ENCODE measurements around the gene DNMBP.
"Not testable (repeated sequence)": the region's sequence is repeated elsewhere in the genome, so short reads cannot be mapped to it uniquely, and the experiment has no call there.

The DNMBP gene

GRCh38 chr10:99993701-99994689, 15.8 kb downstream of the DNMBP start:
- H3K27me3 ChIP-seq (replicated peaks), result no peaks in the 10 kb centered on the region
- TF ChIP-seq, protein P1, sequence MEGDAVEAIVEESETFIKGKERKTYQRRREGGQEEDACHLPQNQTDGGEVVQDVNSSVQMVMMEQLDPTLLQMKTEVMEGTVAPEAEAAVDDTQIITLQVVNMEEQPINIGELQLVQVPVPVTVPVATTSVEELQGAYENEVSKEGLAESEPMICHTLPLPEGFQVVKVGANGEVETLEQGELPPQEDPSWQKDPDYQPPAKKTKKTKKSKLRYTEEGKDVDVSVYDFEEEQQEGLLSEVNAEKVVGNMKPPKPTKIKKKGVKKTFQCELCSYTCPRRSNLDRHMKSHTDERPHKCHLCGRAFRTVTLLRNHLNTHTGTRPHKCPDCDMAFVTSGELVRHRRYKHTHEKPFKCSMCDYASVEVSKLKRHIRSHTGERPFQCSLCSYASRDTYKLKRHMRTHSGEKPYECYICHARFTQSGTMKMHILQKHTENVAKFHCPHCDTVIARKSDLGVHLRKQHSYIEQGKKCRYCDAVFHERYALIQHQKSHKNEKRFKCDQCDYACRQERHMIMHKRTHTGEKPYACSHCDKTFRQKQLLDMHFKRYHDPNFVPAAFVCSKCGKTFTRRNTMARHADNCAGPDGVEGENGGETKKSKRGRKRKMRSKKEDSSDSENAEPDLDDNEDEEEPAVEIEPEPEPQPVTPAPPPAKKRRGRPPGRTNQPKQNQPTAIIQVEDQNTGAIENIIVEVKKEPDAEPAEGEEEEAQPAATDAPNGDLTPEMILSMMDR (IDR thresholded peaks at IDR 0.05; ENCODE audit: low read depth, low read length, missing control alignments), result no peak
- DNase-seq, result peak; percentile 94
- peaks cover 4% of the 10 kb centered on the region for H3K36me3 ChIP-seq (replicated peaks)
- H3K4me3 ChIP-seq (ENCODE audit: low read depth, low read length), result no peak overlapping the region
- H3K27ac ChIP-seq, result peak overlapping the region; percentile 63
- in situ Hi-C loops (cut with HindIII; ENCODE audit: low pct_ligation_motif_present, low sequenced_read_pairs), result no loop called here

DNA sequence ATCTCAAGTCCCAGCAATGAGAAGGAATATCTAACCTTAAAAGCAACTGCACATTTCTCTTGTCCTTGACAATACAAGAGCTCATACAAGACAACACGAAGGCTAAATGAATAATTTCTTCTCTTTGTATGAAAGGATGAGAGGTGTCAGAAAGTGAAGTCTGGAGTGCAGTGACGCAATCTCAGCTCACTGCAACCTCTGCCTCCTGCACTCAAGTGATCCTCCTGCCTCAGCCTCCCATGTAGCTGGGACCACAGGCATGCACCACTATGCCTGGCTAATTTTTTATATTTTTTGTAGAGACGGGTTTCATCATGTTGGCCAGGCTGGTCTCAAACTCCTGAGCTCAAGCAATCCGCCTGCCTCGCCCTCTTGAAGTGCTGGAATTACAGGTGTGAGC, 24.1 kb downstream of the DNMBP start:
- in situ Hi-C loops (cut with HindIII; ENCODE audit: low pct_ligation_motif_present, low sequenced_read_pairs); H3K36me3 ChIP-seq (replicated peaks); DNase-seq; H3K4me3 ChIP-seq (ENCODE audit: low read depth, low read length); H3K27me3 ChIP-seq (replicated peaks); H3K27ac ChIP-seq: not testable (repeated sequence)

DNA sequence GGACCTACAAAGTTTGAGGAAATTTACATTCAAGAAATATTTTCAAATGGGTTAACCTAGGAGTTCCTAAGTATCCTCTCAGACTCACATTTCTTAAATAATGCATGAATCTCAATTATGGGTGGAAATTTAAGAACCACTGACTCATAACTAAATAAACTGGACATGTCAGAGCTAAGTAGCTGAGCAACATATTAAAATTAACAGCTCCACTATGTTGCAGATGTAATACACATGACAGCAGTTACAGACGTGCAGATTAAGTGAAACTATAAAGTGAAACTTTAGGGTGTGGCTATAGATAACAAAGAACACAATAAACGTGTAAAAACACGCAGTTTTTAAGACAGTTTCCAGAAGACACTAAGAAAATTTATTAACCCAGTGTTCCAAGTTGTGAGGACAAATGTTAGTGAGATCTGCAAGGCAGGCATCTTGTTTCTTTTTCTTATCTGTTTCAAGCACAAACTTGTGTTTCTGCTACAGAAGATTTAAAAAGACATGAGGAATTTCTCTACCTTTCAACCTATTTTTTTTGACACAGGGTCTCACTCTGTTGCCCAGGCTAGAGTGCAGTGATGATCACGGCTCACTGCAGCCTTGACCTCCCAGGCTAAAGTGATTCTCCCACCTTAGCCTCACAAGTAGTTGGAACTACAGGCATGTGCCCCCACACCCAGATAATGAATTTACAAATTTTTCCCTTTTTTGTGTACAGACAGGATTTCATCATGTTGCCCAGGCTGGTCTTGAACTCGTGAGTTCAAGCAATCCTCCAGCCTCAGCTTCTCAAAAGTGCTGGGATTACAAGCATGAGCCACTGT, 25.3 kb downstream of the DNMBP start:
- TF ChIP-seq, protein P1 (IDR thresholded peaks at IDR 0.05; ENCODE audit: low read depth, low read length, missing control alignments), result no peak
- no peaks in the 10 kb centered on the region for H3K36me3 ChIP-seq (replicated peaks)
- no peaks in the 10 kb centered on the region for H3K27me3 ChIP-seq (replicated peaks)
- no peak overlapping the region for H3K4me3 ChIP-seq (ENCODE audit: low read depth, low read length)
- peak overlapping the region; percentile 28 for H3K27ac ChIP-seq
- in situ Hi-C loops (cut with HindIII; ENCODE audit: low pct_ligation_motif_present, low sequenced_read_pairs), result no loop called here
- no peak for DNase-seq

DNA sequence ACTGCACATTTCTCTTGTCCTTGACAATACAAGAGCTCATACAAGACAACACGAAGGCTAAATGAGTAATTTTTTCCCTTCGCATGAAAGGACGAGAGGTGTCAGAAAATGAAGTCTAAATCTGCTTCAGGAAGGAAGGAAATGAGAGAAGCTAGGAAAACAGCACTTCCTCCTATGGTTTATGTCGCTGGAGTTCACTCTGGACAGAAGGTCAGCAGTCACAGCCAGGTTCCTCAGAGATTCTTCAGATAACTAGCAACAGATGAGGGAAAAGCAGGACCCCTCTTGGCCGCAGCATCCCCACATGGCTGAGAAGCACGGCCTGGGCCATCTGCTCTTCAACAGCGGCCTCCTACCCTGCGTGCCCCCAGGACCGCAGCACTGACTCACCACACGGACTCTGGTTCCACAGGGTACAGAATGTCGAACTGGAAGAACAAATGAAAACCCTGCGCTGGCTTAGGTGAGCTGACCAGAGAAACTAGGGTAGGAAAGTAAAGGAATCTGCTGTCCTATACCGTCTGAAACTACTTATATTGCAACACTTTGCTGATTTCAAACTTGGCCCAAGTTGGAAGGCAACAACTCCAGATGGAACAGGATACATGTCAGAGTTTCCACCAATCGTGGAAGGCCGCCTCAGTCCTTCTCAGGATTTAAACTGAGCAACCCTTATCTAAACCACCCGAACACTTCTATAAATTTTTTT, 26.3 kb downstream of the DNMBP start:
- Histone ChIP-seq H3K4me3 (ENCODE audit: low read depth, low read length) (no peak overlapping the region), H3K27ac (peak overlapping the region; percentile 28)

DNA sequence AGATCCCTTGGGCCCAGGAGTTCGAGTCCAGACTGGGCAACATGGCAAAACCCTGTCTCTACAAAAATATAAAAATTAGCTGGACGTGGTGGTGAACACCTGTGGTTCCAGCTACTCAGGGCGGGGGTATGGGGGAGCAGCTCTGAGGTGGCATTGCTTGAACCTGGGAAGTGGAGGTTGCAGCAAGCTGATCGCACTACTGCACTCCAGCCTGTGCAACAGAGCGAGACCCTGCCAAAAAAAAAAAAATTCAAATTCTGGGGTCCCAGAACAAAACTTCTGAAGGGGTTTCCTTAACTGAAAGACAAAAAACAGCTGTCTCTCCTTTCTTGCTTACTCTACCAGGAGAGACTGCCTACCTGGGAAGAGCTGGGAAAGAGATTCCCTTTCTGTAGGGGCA, 27.0 kb downstream of the DNMBP start:
- no peaks in the 10 kb centered on the region for H3K27me3 ChIP-seq (replicated peaks)
- in situ Hi-C loops (cut with HindIII; ENCODE audit: low pct_ligation_motif_present, low sequenced_read_pairs), result no loop called here
- TF ChIP-seq, protein P1 (IDR thresholded peaks at IDR 0.05; ENCODE audit: low read depth, low read length, missing control alignments), result no peak
- H3K27ac ChIP-seq, result peak overlapping the region; percentile 28
- H3K4me3 ChIP-seq (ENCODE audit: low read depth, low read length), result no peak overlapping the region
- DNase-seq, result no peak
- H3K36me3 ChIP-seq (replicated peaks), result no peaks in the 10 kb centered on the region

More for the DNA sequence above, 26.3 kb downstream of the DNMBP start:
- Histone ChIP-seq H3K36me3 (replicated peaks) (no peaks in the 10 kb centered on the region), H3K27me3 (replicated peaks) (no peaks in the 10 kb centered on the region)
- peak; percentile 66 for DNase-seq
- TF ChIP-seq, protein P1 (IDR thresholded peaks at IDR 0.05; ENCODE audit: low read depth, low read length, missing control alignments), result no peak
- in situ Hi-C loops (cut with HindIII; ENCODE audit: low pct_ligation_motif_present, low sequenced_read_pairs), result no loop called here

Data from brain microvascular endothelial cell (primary cell).